GM23338 (cell line): ENCODE measurements around the gene FAM168B.

ENCODE experiments used
- CREB1 ChIP-seq: fragments of 250-450 bp; sonication (Bioruptor Pico); IDR thresholded peaks from 2 replicates; pipeline ENCODE4 v1.5.0; 2020; ENCODE audit warnings: low read depth, mild to moderate bottlenecking, moderate library complexity
- CTCF ChIP-seq, 2 experiments: fragments of 200-600 bp in 1 of 2; sonication (generic) in 1 of 2; conservative IDR thresholded peaks; 2 replicates each; pipeline versions ENCODE4 v1.5.1 to v1.6.1; 2016 to 2017; ENCODE audit warnings: antibody characterized with exemption in 2 of 2, low read depth in 2 of 2, mild to moderate bottlenecking in 2 of 2, moderate library complexity in 1 of 2
- EZH2 ChIP-seq: fragments of 200-600 bp; sonication (generic); IDR thresholded peaks from one replicate; pipeline ENCODE4 v1.8.0; 2017; ENCODE audit warnings: antibody characterized with exemption, mild to moderate bottlenecking, low read depth; ENCODE audit not compliant: unreplicated experiment
- EZH2phosphoT487 ChIP-seq: fragments of 200-600 bp; sonication (generic); IDR thresholded peaks from one replicate; pipeline ENCODE4 v1.8.1; 2018; ENCODE audit warnings: antibody characterized with exemption; ENCODE audit not compliant: unreplicated experiment
- JUNB ChIP-seq: IDR thresholded peaks from one replicate; pipeline ENCODE4 v1.6.1; 2016; ENCODE audit warnings: antibody characterized with exemption; ENCODE audit not compliant: unreplicated experiment
- NANOG ChIP-seq: IDR thresholded peaks from 2 replicates; pipeline ENCODE4 v1.6.1; 2016; ENCODE audit warnings: antibody characterized with exemption, borderline replicate concordance
- POLR2AphosphoS5 ChIP-seq: IDR thresholded peaks from 2 replicates; pipeline ENCODE4 v1.6.1; 2016; ENCODE audit warnings: antibody characterized with exemption, low read depth
- STAT1 ChIP-seq: IDR thresholded peaks from one replicate; pipeline ENCODE4 v1.6.1; 2016; ENCODE audit warnings: antibody characterized with exemption; ENCODE audit not compliant: unreplicated experiment
- ZNF331 ChIP-seq: fragments of 250-450 bp; sonication (Bioruptor Pico); IDR thresholded peaks from 2 replicates; pipeline ENCODE4 v1.5.0; 2020; ENCODE audit warnings: low read depth, mild to moderate bottlenecking, moderate library complexity
- TF ChIP-seq, protein P1 (sequence below): IDR thresholded peaks from one replicate; pipeline ENCODE4 v1.6.1; 2018; ENCODE audit warnings: antibody characterized with exemption; ENCODE audit not compliant: unreplicated experiment

DNA sequence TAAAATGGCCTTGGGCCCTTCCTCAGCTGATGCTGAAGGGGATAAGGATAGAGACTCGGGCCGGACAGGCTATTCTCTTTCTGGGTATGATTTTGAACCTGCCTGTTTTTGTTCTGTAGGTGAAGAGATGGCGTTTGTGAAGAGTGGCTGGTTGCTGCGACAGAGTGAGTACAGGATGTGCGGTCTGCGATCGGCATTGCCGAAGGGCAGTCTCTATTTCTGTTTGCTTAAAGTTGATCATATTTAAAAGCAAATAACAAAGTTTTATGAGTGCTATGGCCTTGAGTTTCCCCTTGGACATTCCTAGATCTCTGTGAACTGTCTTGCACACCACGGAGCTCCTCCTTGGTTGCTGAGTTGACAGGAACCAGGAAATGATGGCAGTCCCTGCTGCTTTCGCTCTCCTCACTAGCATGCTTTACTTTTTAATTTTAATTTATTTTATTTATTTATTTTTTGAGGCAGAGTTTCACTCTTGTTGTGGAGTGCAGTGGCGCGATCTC is 27.6 kb upstream of the FAM168B start:
- no peak for TF ChIP-seq CTCF (conservative IDR thresholded peaks at IDR 0.05; ENCODE audit: low read depth in 2 of 2)
- no peak for TF ChIP-seq EZH2
- TF ChIP-seq, protein P1, sequence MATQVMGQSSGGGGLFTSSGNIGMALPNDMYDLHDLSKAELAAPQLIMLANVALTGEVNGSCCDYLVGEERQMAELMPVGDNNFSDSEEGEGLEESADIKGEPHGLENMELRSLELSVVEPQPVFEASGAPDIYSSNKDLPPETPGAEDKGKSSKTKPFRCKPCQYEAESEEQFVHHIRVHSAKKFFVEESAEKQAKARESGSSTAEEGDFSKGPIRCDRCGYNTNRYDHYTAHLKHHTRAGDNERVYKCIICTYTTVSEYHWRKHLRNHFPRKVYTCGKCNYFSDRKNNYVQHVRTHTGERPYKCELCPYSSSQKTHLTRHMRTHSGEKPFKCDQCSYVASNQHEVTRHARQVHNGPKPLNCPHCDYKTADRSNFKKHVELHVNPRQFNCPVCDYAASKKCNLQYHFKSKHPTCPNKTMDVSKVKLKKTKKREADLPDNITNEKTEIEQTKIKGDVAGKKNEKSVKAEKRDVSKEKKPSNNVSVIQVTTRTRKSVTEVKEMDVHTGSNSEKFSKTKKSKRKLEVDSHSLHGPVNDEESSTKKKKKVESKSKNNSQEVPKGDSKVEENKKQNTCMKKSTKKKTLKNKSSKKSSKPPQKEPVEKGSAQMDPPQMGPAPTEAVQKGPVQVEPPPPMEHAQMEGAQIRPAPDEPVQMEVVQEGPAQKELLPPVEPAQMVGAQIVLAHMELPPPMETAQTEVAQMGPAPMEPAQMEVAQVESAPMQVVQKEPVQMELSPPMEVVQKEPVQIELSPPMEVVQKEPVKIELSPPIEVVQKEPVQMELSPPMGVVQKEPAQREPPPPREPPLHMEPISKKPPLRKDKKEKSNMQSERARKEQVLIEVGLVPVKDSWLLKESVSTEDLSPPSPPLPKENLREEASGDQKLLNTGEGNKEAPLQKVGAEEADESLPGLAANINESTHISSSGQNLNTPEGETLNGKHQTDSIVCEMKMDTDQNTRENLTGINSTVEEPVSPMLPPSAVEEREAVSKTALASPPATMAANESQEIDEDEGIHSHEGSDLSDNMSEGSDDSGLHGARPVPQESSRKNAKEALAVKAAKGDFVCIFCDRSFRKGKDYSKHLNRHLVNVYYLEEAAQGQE, result no peak
- TF ChIP-seq EZH2phosphoT487, result no peak
- no peak for TF ChIP-seq JUNB
- no peak for TF ChIP-seq POLR2AphosphoS5
- no peak for TF ChIP-seq CREB1 (CRISPR knock-in tag)
- TF ChIP-seq ZNF331, result no peak
- TF ChIP-seq NANOG, result no peak
- no peak for TF ChIP-seq STAT1
